GM23338 (cell line): ENCODE data around the gene FRRS1L.

ENCODE experiments used
- CREB1 ChIP-seq: fragments of 250-450 bp; sonication (Bioruptor Pico); IDR thresholded peaks from 2 replicates; pipeline ENCODE4 v1.5.0; 2020; ENCODE audit warnings: low read depth, mild to moderate bottlenecking, moderate library complexity
- CTCF ChIP-seq, 2 experiments: fragments of 200-600 bp in 1 of 2; sonication (generic) in 1 of 2; conservative IDR thresholded peaks; 2 replicates each; pipeline versions ENCODE4 v1.5.1 to v1.6.1; 2016 to 2017; ENCODE audit warnings: antibody characterized with exemption in 2 of 2, low read depth in 2 of 2, mild to moderate bottlenecking in 2 of 2, moderate library complexity in 1 of 2
- ETS1 ChIP-seq: IDR thresholded peaks from 2 replicates; pipeline ENCODE4 v1.6.1; 2016; ENCODE audit warnings: antibody characterized with exemption
- EZH2 ChIP-seq: fragments of 200-600 bp; sonication (generic); IDR thresholded peaks from one replicate; pipeline ENCODE4 v1.8.0; 2017; ENCODE audit warnings: antibody characterized with exemption, mild to moderate bottlenecking, low read depth; ENCODE audit not compliant: unreplicated experiment
- EZH2phosphoT487 ChIP-seq: fragments of 200-600 bp; sonication (generic); IDR thresholded peaks from one replicate; pipeline ENCODE4 v1.8.1; 2018; ENCODE audit warnings: antibody characterized with exemption; ENCODE audit not compliant: unreplicated experiment
- JUNB ChIP-seq: IDR thresholded peaks from one replicate; pipeline ENCODE4 v1.6.1; 2016; ENCODE audit warnings: antibody characterized with exemption; ENCODE audit not compliant: unreplicated experiment
- NANOG ChIP-seq: IDR thresholded peaks from 2 replicates; pipeline ENCODE4 v1.6.1; 2016; ENCODE audit warnings: antibody characterized with exemption, borderline replicate concordance
- POLR2AphosphoS5 ChIP-seq: IDR thresholded peaks from 2 replicates; pipeline ENCODE4 v1.6.1; 2016; ENCODE audit warnings: antibody characterized with exemption, low read depth
- REST ChIP-seq: IDR thresholded peaks from one replicate; pipeline ENCODE4 v1.6.1; 2018; ENCODE audit warnings: antibody characterized with exemption; ENCODE audit not compliant: unreplicated experiment
- STAT1 ChIP-seq: IDR thresholded peaks from one replicate; pipeline ENCODE4 v1.6.1; 2016; ENCODE audit warnings: antibody characterized with exemption; ENCODE audit not compliant: unreplicated experiment
- ZNF331 ChIP-seq: fragments of 250-450 bp; sonication (Bioruptor Pico); IDR thresholded peaks from 2 replicates; pipeline ENCODE4 v1.5.0; 2020; ENCODE audit warnings: low read depth, mild to moderate bottlenecking, moderate library complexity

GRCh38 chr9:109115931-109116526 lies 51.0 kb downstream of the FRRS1L start:
- TF ChIP-seq CTCF (conservative IDR thresholded peaks at IDR 0.05; ENCODE audit: low read depth in 2 of 2) (no peak), POLR2AphosphoS5 (no peak), ETS1 (no peak), REST (no peak), EZH2 (no peak), STAT1 (no peak), CREB1 (CRISPR knock-in tag) (no peak), JUNB (no peak), NANOG (no peak), ZNF331 (CRISPR knock-in tag) (no peak), EZH2phosphoT487 (no peak)
